ENCODE measurements around the gene TNKS2.

TNKS2 gene

DNA sequence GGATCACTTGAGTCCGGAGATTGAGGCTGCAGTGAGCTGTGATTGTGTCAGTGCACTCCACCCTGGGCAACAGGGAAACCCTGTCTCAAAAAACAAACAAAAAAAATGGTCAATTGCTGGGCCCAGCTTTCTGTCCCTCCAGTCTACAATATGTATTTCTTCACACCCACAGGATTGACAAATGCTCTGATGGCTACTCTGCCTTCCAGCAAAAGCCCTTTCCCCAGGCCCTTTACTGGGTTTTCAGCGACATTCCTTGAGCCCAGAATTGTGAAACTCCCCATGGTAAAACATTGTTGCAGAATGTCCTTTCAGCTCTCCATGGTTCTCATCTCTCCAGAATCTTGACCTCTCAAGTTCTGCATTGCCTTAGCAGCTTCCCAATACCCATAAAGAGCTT is 23.7 kb upstream of the TNKS2 start:
- no peaks in the 10 kb centered on the region for H3K36me3 ChIP-seq (ENCODE audit: low read length)
- no peak overlapping the region for H3K4me3 ChIP-seq (ENCODE audit: insufficient read depth, low read length, poor library complexity, severe bottlenecking)
- H3K27ac ChIP-seq (ENCODE audit: low read depth, low read length), result no peak overlapping the region
- no peaks in the 10 kb centered on the region for H4K20me1 ChIP-seq (ENCODE audit: low read depth, low read length)
- H3K79me2 ChIP-seq (ENCODE audit: insufficient read depth, low read length), result no peaks in the 10 kb centered on the region
- H3F3A ChIP-seq (ENCODE audit: insufficient read depth), result no peaks in the 10 kb centered on the region
- H3K9ac ChIP-seq (ENCODE audit: low read length), result no peak overlapping the region
- H3K9me2 ChIP-seq (replicated peaks; ENCODE audit: insufficient read depth, low read length), result no peaks in the 10 kb centered on the region
- no peaks in the 10 kb centered on the region for H3K9me3 ChIP-seq (ENCODE audit: insufficient read depth, low read length)
- H2AFZ ChIP-seq (ENCODE audit: low read depth, low read length, severe bottlenecking), result no peak overlapping the region
- TF ChIP-seq EZH2phosphoT487 (conservative IDR thresholded peaks at IDR 0.05; ENCODE audit: low read length), result no peak
- no peak for TF ChIP-seq CTCF (IDR thresholded peaks at IDR 0.05; ENCODE audit: insufficient read depth, low read length, poor library complexity, severe bottlenecking)
- no peaks in the 10 kb centered on the region for H3K27me3 ChIP-seq (ENCODE audit: low read length)
- H3K4me2 ChIP-seq (ENCODE audit: low read depth, low read length, poor library complexity, severe bottlenecking), result no peak overlapping the region

DNA sequence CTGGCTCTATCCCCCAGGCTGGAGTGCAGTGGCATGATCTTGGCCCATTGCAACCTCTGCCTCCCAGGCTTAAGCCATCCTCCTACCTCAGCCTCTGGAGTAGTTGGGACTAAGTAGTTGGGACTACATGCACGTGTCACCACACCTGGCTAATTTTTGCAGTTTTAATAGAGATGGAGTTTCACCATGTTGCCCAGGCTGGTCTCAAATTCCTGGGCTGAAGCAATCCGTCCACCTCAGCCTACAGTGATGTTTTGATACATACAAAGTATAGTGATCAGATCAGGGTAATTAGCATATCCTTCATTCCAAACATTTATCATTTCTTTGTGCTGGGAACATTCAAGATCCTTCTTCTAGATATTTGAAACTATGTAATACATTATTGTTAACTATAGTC is 22.5 kb upstream of the TNKS2 start:
- TF ChIP-seq EZH2phosphoT487 (conservative IDR thresholded peaks at IDR 0.05; ENCODE audit: low read length), result no peak
- TF ChIP-seq CTCF (IDR thresholded peaks at IDR 0.05; ENCODE audit: insufficient read depth, low read length, poor library complexity, severe bottlenecking), result no peak
- Histone ChIP-seq H4K20me1 (ENCODE audit: low read depth, low read length) (no peaks in the 10 kb centered on the region), H3K9ac (ENCODE audit: low read length) (no peak overlapping the region), H3F3A (ENCODE audit: insufficient read depth) (no peaks in the 10 kb centered on the region), H3K4me3 (ENCODE audit: insufficient read depth, low read length, poor library complexity, severe bottlenecking) (no peak overlapping the region), H2AFZ (ENCODE audit: low read depth, low read length, severe bottlenecking) (no peak overlapping the region), H3K27ac (ENCODE audit: low read depth, low read length) (no peak overlapping the region), H3K4me2 (ENCODE audit: low read depth, low read length, poor library complexity, severe bottlenecking) (no peak overlapping the region), H3K79me2 (ENCODE audit: insufficient read depth, low read length) (no peaks in the 10 kb centered on the region), H3K9me2 (replicated peaks; ENCODE audit: insufficient read depth, low read length) (no peaks in the 10 kb centered on the region), H3K27me3 (ENCODE audit: low read length) (no peaks in the 10 kb centered on the region), H3K36me3 (ENCODE audit: low read length) (no peaks in the 10 kb centered on the region), H3K9me3 (ENCODE audit: insufficient read depth, low read length) (no peaks in the 10 kb centered on the region)

DNA sequence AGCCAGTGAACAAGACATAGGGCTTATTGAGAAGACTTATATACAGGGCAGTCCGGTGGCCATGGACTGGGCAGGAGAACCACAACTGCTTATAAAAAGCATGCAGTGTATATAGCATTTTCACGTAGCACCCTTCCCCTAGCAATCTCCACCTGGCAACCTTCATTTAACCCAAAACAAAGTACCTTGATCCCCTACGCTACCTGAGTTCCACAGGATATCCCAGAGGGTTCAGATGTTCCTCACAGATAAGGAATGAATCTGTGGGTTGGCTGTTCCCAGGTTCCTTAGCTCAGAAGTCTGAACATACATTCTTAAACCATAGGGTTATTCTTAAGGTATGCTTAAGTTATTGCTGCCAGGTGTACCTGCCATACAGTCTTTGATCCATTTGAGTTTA is 22.0 kb upstream of the TNKS2 start:
- H3F3A ChIP-seq (ENCODE audit: insufficient read depth), result no peaks in the 10 kb centered on the region
- no peaks in the 10 kb centered on the region for H3K27me3 ChIP-seq (ENCODE audit: low read length)
- TF ChIP-seq EZH2phosphoT487 (conservative IDR thresholded peaks at IDR 0.05; ENCODE audit: low read length), result no peak
- no peak for TF ChIP-seq CTCF (IDR thresholded peaks at IDR 0.05; ENCODE audit: insufficient read depth, low read length, poor library complexity, severe bottlenecking)
- H4K20me1 ChIP-seq (ENCODE audit: low read depth, low read length), result no peaks in the 10 kb centered on the region
- no peak overlapping the region for H3K4me3 ChIP-seq (ENCODE audit: insufficient read depth, low read length, poor library complexity, severe bottlenecking)
- H3K27ac ChIP-seq (ENCODE audit: low read depth, low read length), result no peak overlapping the region
- H2AFZ ChIP-seq (ENCODE audit: low read depth, low read length, severe bottlenecking), result no peak overlapping the region
- H3K9me2 ChIP-seq (replicated peaks; ENCODE audit: insufficient read depth, low read length), result no peaks in the 10 kb centered on the region
- H3K36me3 ChIP-seq (ENCODE audit: low read length), result no peaks in the 10 kb centered on the region
- no peaks in the 10 kb centered on the region for H3K9me3 ChIP-seq (ENCODE audit: insufficient read depth, low read length)
- no peak overlapping the region for H3K4me2 ChIP-seq (ENCODE audit: low read depth, low read length, poor library complexity, severe bottlenecking)
- no peak overlapping the region for H3K9ac ChIP-seq (ENCODE audit: low read length)
- H3K79me2 ChIP-seq (ENCODE audit: insufficient read depth, low read length), result no peaks in the 10 kb centered on the region

DNA sequence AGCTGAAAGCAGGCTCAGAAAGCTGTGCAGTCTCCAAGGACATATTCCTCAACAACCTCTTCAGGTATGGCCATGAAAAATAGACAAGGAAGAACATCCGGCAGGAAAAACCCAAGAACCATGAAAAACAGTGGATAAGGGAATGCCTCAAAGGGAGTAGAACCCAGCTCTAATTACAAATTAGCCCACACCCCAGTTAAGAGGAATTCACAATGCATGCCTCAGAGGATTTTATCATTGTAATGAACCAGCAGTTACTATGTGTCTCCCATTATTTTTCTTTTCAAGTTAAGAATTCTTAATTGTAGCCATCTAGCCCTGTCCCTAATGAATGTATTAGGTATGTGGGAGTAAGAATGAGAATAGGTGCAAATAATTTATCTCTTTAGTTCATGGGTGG is 19.7 kb upstream of the TNKS2 start:
- H3K27ac ChIP-seq (ENCODE audit: low read depth, low read length), result no peak overlapping the region
- H3K79me2 ChIP-seq (ENCODE audit: insufficient read depth, low read length), result no peaks in the 10 kb centered on the region

More for the DNA sequence above, 19.7 kb upstream of the TNKS2 start:
- Histone ChIP-seq H3K4me2 (ENCODE audit: low read depth, low read length, poor library complexity, severe bottlenecking) (no peak overlapping the region), H4K20me1 (ENCODE audit: low read depth, low read length) (no peaks in the 10 kb centered on the region), H3K9ac (ENCODE audit: low read length) (no peak overlapping the region), H3F3A (ENCODE audit: insufficient read depth) (no peaks in the 10 kb centered on the region), H3K27me3 (ENCODE audit: low read length) (no peaks in the 10 kb centered on the region), H3K9me3 (ENCODE audit: insufficient read depth, low read length) (no peaks in the 10 kb centered on the region), H2AFZ (ENCODE audit: low read depth, low read length, severe bottlenecking) (no peak overlapping the region), H3K9me2 (replicated peaks; ENCODE audit: insufficient read depth, low read length) (no peaks in the 10 kb centered on the region), H3K36me3 (ENCODE audit: low read length) (no peaks in the 10 kb centered on the region), H3K4me3 (ENCODE audit: insufficient read depth, low read length, poor library complexity, severe bottlenecking) (no peak overlapping the region)
- TF ChIP-seq CTCF (IDR thresholded peaks at IDR 0.05; ENCODE audit: insufficient read depth, low read length, poor library complexity, severe bottlenecking) (no peak), EZH2phosphoT487 (conservative IDR thresholded peaks at IDR 0.05; ENCODE audit: low read length) (no peak)

All from SU-DHL-6 (cell line).